GM19452 (cell line): ENCODE measurements around the gene CREB3L1.

Experiments
- ATAC-seq: cut with Tn5 transposase; IDR thresholded peaks from one replicate; pipeline ENCODE4 v1.9.1; 2021; ENCODE audit not compliant: unreplicated experiment

The CREB3L1 gene

GRCh38 chr11:46277622-46278386 lies at the start of gene CREB3L1:
CREB3L1 (plus strand) TSS chr11:46277662; CDS start chr11:46278112, 450 bp downstream.
- no peak for ATAC-seq

GRCh38 chr11:46229230-46229629 lies 48.2 kb upstream of the CREB3L1 start:
- ATAC-seq = no peak

GRCh38 chr11:46234311-46234710 lies 43.2 kb upstream of the CREB3L1 start:
- no peak for ATAC-seq

GRCh38 chr11:46235777-46236688 lies 41.4 kb upstream of the CREB3L1 start:
- ATAC-seq = no peak

- no peak for ATAC-seq
These were observed 40.6 kb upstream of the CREB3L1 start for GRCh38 chr11:46236918-46237247.

- ATAC-seq = no peak
These were observed 40.0 kb upstream of the CREB3L1 start for GRCh38 chr11:46237248-46238077.

GRCh38 chr11:46238078-46238966 lies 39.1 kb upstream of the CREB3L1 start:
- no peak for ATAC-seq

GRCh38 chr11:46238967-46239800 lies 38.3 kb upstream of the CREB3L1 start:
- peak; percentile 59 for ATAC-seq

- no peak for ATAC-seq
These were observed 37.7 kb upstream of the CREB3L1 start for GRCh38 chr11:46239801-46240061.

- no peak for ATAC-seq
These were observed 37.1 kb upstream of the CREB3L1 start for GRCh38 chr11:46240371-46240770.

- ATAC-seq = no peak
These were observed 36.6 kb upstream of the CREB3L1 start for GRCh38 chr11:46240861-46241260.

GRCh38 chr11:46242041-46242951 lies 35.2 kb upstream of the CREB3L1 start:
- no peak for ATAC-seq

GRCh38 chr11:46242952-46243795 lies 34.3 kb upstream of the CREB3L1 start:
- ATAC-seq = peak; percentile 76

- ATAC-seq = no peak
These were observed 33.7 kb upstream of the CREB3L1 start for GRCh38 chr11:46243796-46244109.

GRCh38 chr11:46246521-46246920 lies 30.9 kb upstream of the CREB3L1 start:
- no peak for ATAC-seq

GRCh38 chr11:46247090-46247489 lies 30.4 kb upstream of the CREB3L1 start:
- ATAC-seq = no peak

GRCh38 chr11:46247659-46248058 lies 29.8 kb upstream of the CREB3L1 start:
- no peak for ATAC-seq
